Ishikawa (cell line): Measurements from ENCODE around the gene WSCD2.

Experiments used
- CEBPB ChIP-seq: IDR thresholded peaks from 2 replicates; pipeline ENCODE4 v1.6.1; 2012
- CREB1 ChIP-seq: IDR thresholded peaks from 2 replicates; pipeline ENCODE4 v1.6.1; 2012; ENCODE audit warnings: low read depth
- EGR1 ChIP-seq: IDR thresholded peaks from 2 replicates; pipeline ENCODE4 v1.6.1; 2012
- EP300 ChIP-seq: IDR thresholded peaks from 2 replicates; pipeline ENCODE4 v1.6.1; 2012; ENCODE audit warnings: borderline replicate concordance
- FOXM1 ChIP-seq: IDR thresholded peaks from 2 replicates; pipeline ENCODE4 v1.6.1; 2012; ENCODE audit warnings: low read depth, borderline replicate concordance
- MAX ChIP-seq: IDR thresholded peaks from 2 replicates; pipeline ENCODE4 v1.6.1; 2012
- NFIC ChIP-seq: IDR thresholded peaks from 2 replicates; pipeline ENCODE4 v1.6.1; 2012
- RAD21 ChIP-seq: IDR thresholded peaks from 2 replicates; pipeline ENCODE4 v1.6.1; 2012; ENCODE audit warnings: low read depth
- REST ChIP-seq: IDR thresholded peaks from 2 replicates; pipeline ENCODE4 v1.6.1; 2012; ENCODE audit warnings: low read depth, mild to moderate bottlenecking
- TAF1 ChIP-seq: IDR thresholded peaks from 2 replicates; pipeline ENCODE4 v1.6.1; 2012; ENCODE audit warnings: low read depth, mild to moderate bottlenecking
- TEAD4 ChIP-seq: IDR thresholded peaks from 2 replicates; pipeline ENCODE4 v1.6.1; 2012
- USF1 ChIP-seq: IDR thresholded peaks from 2 replicates; pipeline ENCODE4 v1.6.1; 2012

DNA sequence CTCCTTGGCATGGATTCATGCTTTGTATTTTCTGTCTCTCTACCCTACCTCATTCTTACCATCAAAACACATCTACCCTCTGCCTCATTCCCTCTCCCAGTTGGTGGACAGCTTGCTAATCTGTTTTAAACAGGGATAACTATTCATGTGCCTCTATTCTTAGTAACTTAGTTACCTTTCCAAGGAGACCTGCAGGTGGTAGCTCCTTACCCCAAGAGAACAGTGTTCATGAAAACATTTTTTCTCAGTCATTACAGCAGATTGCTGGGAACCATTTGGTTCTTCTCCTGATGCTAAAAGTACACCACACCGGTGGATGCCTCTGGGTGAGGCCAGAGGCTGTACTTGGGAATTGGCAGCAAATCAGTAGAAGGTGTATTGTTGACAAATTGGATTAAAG, 137.0 kb downstream of the WSCD2 start:
- no peak for TF ChIP-seq CREB1
- TF ChIP-seq TEAD4, result no peak
- no peak for TF ChIP-seq EP300
- TF ChIP-seq TAF1, result no peak
- TF ChIP-seq MAX, result no peak
- no peak for TF ChIP-seq REST
- no peak for TF ChIP-seq RAD21
- no peak for TF ChIP-seq NFIC
- no peak for TF ChIP-seq EGR1
- TF ChIP-seq USF1, result no peak
- no peak for TF ChIP-seq CEBPB
- no peak for TF ChIP-seq FOXM1
